Liver (tissue), 9 donors: Measurements from ENCODE around the gene DBT. TPM values are rescaled to one million over a fixed set of nuclear protein-coding genes. Genes with fewer than 3 reads are reported as not detected.

Experiments used
- DNase-seq: peaks from one replicate; pipeline ENCODE4 v3.0.0-alpha.2; 2017; ENCODE audit warnings: low spot score
- H3K27ac ChIP-seq, 2 donors: one replicate each; pipeline ENCODE4 v1.7.0; 2013; ENCODE audit warnings: inconsistent platforms in 2 of 2, low read length in 2 of 2, control low read depth in 1 of 2, low read depth in 1 of 2, mild to moderate bottlenecking in 1 of 2
- H3K27me3 ChIP-seq, 4 donors: one replicate each; pipeline versions ENCODE4 v1.6.1 to v1.7.0; 2013; ENCODE audit warnings: low read length in 3 of 4, inconsistent platforms in 1 of 4, mild to moderate bottlenecking in 1 of 4, moderate library complexity in 1 of 4; ENCODE audit not compliant: control insufficient read depth in 4 of 4, insufficient read depth in 4 of 4
- H3K36me3 ChIP-seq, 4 donors: one replicate each; pipeline versions ENCODE4 v1.6.1 to v1.7.0; 2013; ENCODE audit warnings: low read length in 3 of 4, mild to moderate bottlenecking in 3 of 4, low read depth in 1 of 4, moderate library complexity in 1 of 4; ENCODE audit not compliant: control insufficient read depth in 4 of 4, insufficient read depth in 3 of 4
- H3K4me1 ChIP-seq, 4 donors: one replicate each; pipeline versions ENCODE4 v1.6.1 to v1.7.0; 2013; ENCODE audit warnings: low read length in 3 of 4, mild to moderate bottlenecking in 3 of 4, moderate library complexity in 1 of 4; ENCODE audit not compliant: control insufficient read depth in 4 of 4, insufficient read depth in 4 of 4
- H3K4me3 ChIP-seq, 3 donors: one replicate each; pipeline versions ENCODE4 v1.6.1 to v1.7.0; 2013; ENCODE audit warnings: low read length in 3 of 3, control low read depth in 1 of 3, low read depth in 1 of 3, mild to moderate bottlenecking in 1 of 3
- H3K9ac ChIP-seq, 2 donors: one replicate each; pipeline ENCODE4 v1.7.0; 2013; ENCODE audit warnings: low read length in 2 of 2, mild to moderate bottlenecking in 2 of 2, moderate library complexity in 2 of 2, control low read depth in 1 of 2, low read depth in 1 of 2
- H3K9me3 ChIP-seq, 4 donors: one replicate each; pipeline versions ENCODE4 v1.6.1 to v1.7.0; 2013; ENCODE audit warnings: low read length in 3 of 4; ENCODE audit not compliant: control insufficient read depth in 4 of 4
- ATF3 ChIP-seq: IDR thresholded peaks from 2 replicates; pipeline ENCODE4 v1.6.1; 2016; ENCODE audit warnings: antibody characterized with exemption
- CTCF ChIP-seq: fragments of 150-350 bp; IDR thresholded peaks from 2 replicates; pipeline ENCODE4 v1.5.1; 2017; ENCODE audit warnings: improper control_type of control experiment, low read depth, low read length; ENCODE audit not compliant: missing input control
- EGR1 ChIP-seq, 2 donors: IDR thresholded peaks; 2 replicates each; pipeline ENCODE4 v1.6.1; 2016 to 2018; ENCODE audit warnings: antibody characterized with exemption in 2 of 2, low read depth in 2 of 2
- FOXA1 ChIP-seq: IDR thresholded peaks from 2 replicates; pipeline ENCODE4 v1.6.1; 2016; ENCODE audit warnings: antibody characterized with exemption
- FOXA2 ChIP-seq: IDR thresholded peaks from 2 replicates; pipeline ENCODE4 v1.6.1; 2016; ENCODE audit warnings: antibody characterized with exemption
- GABPA ChIP-seq, 2 donors: IDR thresholded peaks in 1 of 2; conservative IDR thresholded peaks in 1 of 2; 2 replicates each; pipeline ENCODE4 v1.6.1; 2016; ENCODE audit warnings: antibody characterized with exemption in 2 of 2, mild to moderate bottlenecking in 1 of 2, moderate library complexity in 1 of 2
- HNF4A ChIP-seq, 2 donors: conservative IDR thresholded peaks; 2 replicates each; pipeline ENCODE4 v1.6.1; 2016; ENCODE audit warnings: antibody characterized with exemption in 2 of 2, mild to moderate bottlenecking in 2 of 2
- HNF4G ChIP-seq: IDR thresholded peaks from 2 replicates; pipeline ENCODE4 v1.6.1; 2016; ENCODE audit warnings: antibody characterized with exemption
- JUND ChIP-seq, 2 donors: IDR thresholded peaks; 2 replicates each; pipeline ENCODE4 v1.6.1; 2016; ENCODE audit warnings: antibody characterized with exemption in 2 of 2
- MAX ChIP-seq: IDR thresholded peaks from 2 replicates; pipeline ENCODE4 v1.6.1; 2016; ENCODE audit warnings: antibody characterized with exemption
- NR2F2 ChIP-seq: IDR thresholded peaks from 2 replicates; pipeline ENCODE4 v1.6.1; 2016; ENCODE audit warnings: antibody characterized with exemption
- RAD21 ChIP-seq, 2 donors: IDR thresholded peaks; 2 replicates each; pipeline ENCODE4 v1.6.1; 2016; ENCODE audit warnings: antibody characterized with exemption in 2 of 2, mild to moderate bottlenecking in 2 of 2
- REST ChIP-seq: IDR thresholded peaks from 2 replicates; pipeline ENCODE4 v1.6.1; 2016; ENCODE audit warnings: antibody characterized with exemption, mild to moderate bottlenecking
- RXRA ChIP-seq, 2 donors: IDR thresholded peaks; 2 replicates each; pipeline ENCODE4 v1.6.1; 2017 to 2018; ENCODE audit warnings: antibody characterized with exemption in 2 of 2, mild to moderate bottlenecking in 1 of 2
- SP1 ChIP-seq: IDR thresholded peaks from 2 replicates; pipeline ENCODE4 v1.6.1; 2018; ENCODE audit warnings: antibody characterized with exemption, mild to moderate bottlenecking
- TAF1 ChIP-seq: conservative IDR thresholded peaks from 2 replicates; pipeline ENCODE4 v1.6.1; 2016; ENCODE audit warnings: antibody characterized with exemption, mild to moderate bottlenecking
- YY1 ChIP-seq: IDR thresholded peaks from 2 replicates; pipeline ENCODE4 v1.6.1; 2016; ENCODE audit warnings: antibody characterized with exemption, mild to moderate bottlenecking
- ZBTB33 ChIP-seq: IDR thresholded peaks from 2 replicates; pipeline ENCODE4 v1.6.1; 2016; ENCODE audit warnings: antibody characterized with exemption
- WGBS: extraction: QIAGEN DNeasy Blood & Tissue Kit; methylation state at CpG from one replicate; pipeline ENCODE4 v1.1.7; 2013; 5-methylcytosine and 5-hydroxymethylcytosine counted together
- polyA plus RNA-seq, 2 donors: library from polyadenylated mRNA; stranded (reverse) in 1 of 2; unstranded in 1 of 2; fragments of 200-250 nt in 1 of 2; fragments of >200 nt in 1 of 2; fragmentation: Nextera tagmentation in 1 of 2; extraction: Ambion mirVana in 1 of 2; gene quantifications; one replicate each; pipeline versions ENCODE4 v1.2.1 to v1.2.3, GENCODE V29; 2013 to 2015
- total RNA-seq, 2 donors: library from RNA; depleted of rRNA; stranded (reverse); fragments of >200 nt; gene quantifications; one replicate each; pipeline ENCODE4 v1.2.3, GENCODE V29; 2014
- donor health status: healthy.
- donor health status: healthy.
- donor health status: healthy.
- donor health status: healthy.
- donor health status: healthy.

DBT gene
- total and polyA plus RNA-seq, 4 donors, result 7.7 to 10.7 (median 9.1) TPM

- 93% methylated on average over 3 of the region's 3 CpGs for WGBS
These were observed 12.5 kb downstream of the DBT start for GRCh38 chr1:100237091-100237490.

More at GRCh38 chr1:100237091-100237490, 12.5 kb downstream of the DBT start:
- Histone ChIP-seq H3K36me3 (peaks cover 1 to 26% (median 19%) of the 10 kb centered on the region in 4 donors), H3K9ac (no peak overlapping the region), H3K4me1 (peaks cover 0 to 2% (median under 1%) of the 10 kb centered on the region in 4 donors), H3K4me3 (no peak overlapping the region), H3K27me3 (no peaks in the 10 kb centered on the region), H3K27ac (no peak overlapping the region), H3K9me3 (no peaks in the 10 kb centered on the region)
- TF ChIP-seq GABPA (IDR thresholded peaks at IDR 0.05 in 1 of 2, conservative IDR thresholded peaks at IDR 0.05 in 1 of 2) (no peak), MAX (no peak), FOXA2 (no peak), ZBTB33 (no peak), JUND (IDR thresholded peaks at IDR 0.05) (no peak), FOXA1 (no peak), RXRA (IDR thresholded peaks at IDR 0.05) (no peak), HNF4A (conservative IDR thresholded peaks at IDR 0.05) (no peak), EGR1 (IDR thresholded peaks at IDR 0.05; ENCODE audit: low read depth in 2 of 2) (no peak), RAD21 (IDR thresholded peaks at IDR 0.05) (no peak), CTCF (no peak), YY1 (no peak), HNF4G (no peak), NR2F2 (no peak), SP1 (no peak), ATF3 (no peak), REST (no peak), TAF1 (no peak)
- DNase-seq, result no peak
